GM23248 (cell line): ENCODE measurements around the gene TRAF3.

ENCODE experiments used
- EZH2 ChIP-seq: fragments of 200-600 bp; sonication (generic); IDR thresholded peaks from 2 replicates; pipeline ENCODE4 v1.6.1; 2018; ENCODE audit warnings: antibody characterized with exemption, mild to moderate bottlenecking; ENCODE audit not compliant: insufficient read depth, poor library complexity, severe bottlenecking
- EZH2phosphoT487 ChIP-seq: fragments of 200-600 bp; sonication (generic); IDR thresholded peaks from 2 replicates; pipeline ENCODE4 v1.6.1; 2018; ENCODE audit warnings: antibody characterized with exemption, moderate library complexity, mild to moderate bottlenecking, low read depth; ENCODE audit not compliant: insufficient read depth

- TF ChIP-seq EZH2 (no peak), EZH2phosphoT487 (no peak)
Measured at GRCh38 chr14:102802834-102803523, 25.7 kb downstream of the TRAF3 start.
